Right ventricle myocardium superior (tissue), 1 donor: ENCODE data around the gene FKBP6. TPM values are rescaled to one million over a fixed set of nuclear protein-coding genes. Genes with fewer than 3 reads are reported as not detected.
"Not testable (repeated sequence)": the region's sequence is repeated elsewhere in the genome, so short reads cannot be mapped to it uniquely, and the experiment has no call there.

Source experiments
- ATAC-seq: fragments of 200-7000 bp; cut with Tn5 transposase; one replicate; pipeline ENCODE4 v1.9.1; 2020; ENCODE audit warnings: mild to moderate bottlenecking; ENCODE audit not compliant: poor library complexity
- DNase-seq: peaks from one replicate; pipeline ENCODE4 v3.0.0-alpha.2; 2020
- intact Hi-C: fragments of 100-400 bp; cut with DNase I; formaldehyde crosslinking; loops from one replicate; pipeline ENCODE4 v1.11.2; 2022
- total RNA-seq: library from RNA; stranded (reverse); fragmentation: NEBNext Ultra II Directional; extraction: Animal tissue kit (Norgen Biotek cat#: 25700); gene quantifications from one replicate; pipeline ENCODE4 v1.2.1, GENCODE V29; 2021
- donor health status: DM: no; HTN: yes; CAD: no; lungs with severe emphysema.

Gene FKBP6
- total RNA-seq, 1 donor from 2014 or later, result not detected

- intact Hi-C loops, result no loop called here
- no peak for DNase-seq
- no peak for ATAC-seq
Measured at GRCh38 chr7:73351447-73352167, 23.6 kb downstream of the FKBP6 start.

- ATAC-seq (no peak), DNase-seq (no peak)
- intact Hi-C loops, result no loop called here
Measured at GRCh38 chr7:73352784-73353183, 24.8 kb downstream of the FKBP6 start.

DNA sequence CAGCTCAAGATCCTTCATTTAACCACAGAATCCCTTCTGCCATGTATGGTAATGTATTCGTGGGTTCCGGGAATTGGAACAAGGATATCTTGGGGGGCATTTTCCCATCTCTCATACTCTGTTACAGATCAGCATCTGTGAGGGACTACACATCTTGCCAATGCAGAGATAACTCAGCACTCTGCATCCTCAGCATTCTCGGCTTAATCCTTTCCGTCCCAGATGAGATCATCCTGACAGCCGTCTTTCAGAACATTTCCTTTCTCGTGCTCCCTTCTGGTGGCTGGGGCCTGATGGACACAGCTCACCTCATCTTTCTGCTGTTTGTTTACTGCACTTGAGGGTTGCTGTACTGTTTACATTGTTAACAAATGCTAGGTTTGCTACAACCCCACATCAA, 25.3 kb downstream of the FKBP6 start:
- intact Hi-C loops, result no loop called here
- no peak for ATAC-seq
- DNase-seq, result no peak

GRCh38 chr7:73354196-73354595, 26.2 kb downstream of the FKBP6 start:
- ATAC-seq, result peak; percentile 42
- DNase-seq, result no peak
- intact Hi-C loops, result no loop called here

GRCh38 chr7:73354821-73355220, 26.9 kb downstream of the FKBP6 start:
- ATAC-seq (no peak), DNase-seq (no peak)
- intact Hi-C loops, result no loop called here

- ATAC-seq, result no peak
- DNase-seq, result no peak
- intact Hi-C loops, result no loop called here
Measured at GRCh38 chr7:73356159-73356558, 28.2 kb downstream of the FKBP6 start.

DNA sequence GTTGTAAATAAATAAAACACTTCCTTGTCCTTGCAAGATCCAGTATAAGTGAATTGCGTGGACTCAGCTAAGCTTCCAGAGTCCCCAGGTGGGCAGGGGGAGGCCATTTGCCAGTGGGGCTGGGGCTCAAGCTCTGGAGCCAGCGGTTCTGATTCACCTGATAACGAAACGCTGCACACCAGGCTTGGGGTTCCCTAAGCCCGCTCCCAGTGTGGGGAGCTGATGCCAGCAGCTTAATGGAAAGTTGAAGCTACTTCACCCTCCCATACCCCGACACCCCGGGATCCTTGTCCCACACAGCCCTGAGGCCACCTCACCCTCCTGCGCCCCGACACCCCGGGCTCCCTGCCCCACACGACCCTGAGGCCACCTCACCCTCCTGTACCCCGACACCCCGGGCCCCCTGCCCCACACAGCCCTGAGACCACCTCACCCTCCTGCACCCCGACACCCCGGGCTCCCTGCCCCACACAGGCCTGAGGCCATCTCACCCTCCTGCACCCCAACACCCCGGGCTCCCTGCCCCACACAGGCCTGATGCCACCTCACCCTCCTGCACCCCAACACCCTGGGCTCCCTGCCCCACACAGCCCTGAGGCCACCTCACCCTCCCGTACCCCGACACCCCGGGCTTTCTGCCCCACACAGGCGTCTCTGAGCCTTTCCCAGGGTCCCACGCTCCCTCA, 30.8 kb downstream of the FKBP6 start:
- ATAC-seq (no peak), DNase-seq (no peak)
- intact Hi-C loops, result no loop called here

- intact Hi-C loops, result no loop called here
- no peak for ATAC-seq
- no peak for DNase-seq
Measured at GRCh38 chr7:73359306-73359705, 31.3 kb downstream of the FKBP6 start.

GRCh38 chr7:73359746-73360375, 31.9 kb downstream of the FKBP6 start:
- ATAC-seq (no peak), DNase-seq (no peak)
- intact Hi-C loops, result no loop called here

- intact Hi-C loops, ATAC-seq, DNase-seq: not testable (repeated sequence)
Measured at GRCh38 chr7:73360590-73360989, 32.6 kb downstream of the FKBP6 start.

GRCh38 chr7:73363225-73364005, 35.5 kb downstream of the FKBP6 start:
- no peak for DNase-seq
- intact Hi-C loops, result no loop called here
- ATAC-seq, result no peak

GRCh38 chr7:73364006-73364728, 36.2 kb downstream of the FKBP6 start:
- intact Hi-C loops, result no loop called here

DNA sequence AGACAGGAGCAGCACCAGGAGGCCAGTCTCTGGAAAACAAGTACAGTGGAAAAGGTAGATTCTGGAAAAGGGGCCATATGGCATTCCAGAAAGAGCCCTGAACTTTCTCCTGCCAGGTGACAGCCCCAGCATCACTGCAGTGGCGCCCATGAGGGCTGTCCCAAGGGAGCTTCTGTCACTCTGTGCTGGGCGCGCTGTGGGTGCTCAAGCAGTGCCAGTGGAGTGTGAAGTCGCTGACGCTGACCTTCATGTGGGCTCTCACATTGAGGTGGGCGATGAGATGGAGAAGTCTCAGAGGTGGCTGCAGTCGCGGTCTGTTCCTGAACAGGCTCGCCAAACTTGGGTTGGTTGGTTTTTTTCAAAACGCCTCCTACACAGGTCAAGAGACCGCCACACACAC, 38.2 kb downstream of the FKBP6 start:
- ATAC-seq (no peak), DNase-seq (no peak)
- intact Hi-C loops, result no loop called here

More at GRCh38 chr7:73364006-73364728, 36.2 kb downstream of the FKBP6 start:
- DNase-seq, result peak; percentile 52
- peak; percentile 55 for ATAC-seq

DNA sequence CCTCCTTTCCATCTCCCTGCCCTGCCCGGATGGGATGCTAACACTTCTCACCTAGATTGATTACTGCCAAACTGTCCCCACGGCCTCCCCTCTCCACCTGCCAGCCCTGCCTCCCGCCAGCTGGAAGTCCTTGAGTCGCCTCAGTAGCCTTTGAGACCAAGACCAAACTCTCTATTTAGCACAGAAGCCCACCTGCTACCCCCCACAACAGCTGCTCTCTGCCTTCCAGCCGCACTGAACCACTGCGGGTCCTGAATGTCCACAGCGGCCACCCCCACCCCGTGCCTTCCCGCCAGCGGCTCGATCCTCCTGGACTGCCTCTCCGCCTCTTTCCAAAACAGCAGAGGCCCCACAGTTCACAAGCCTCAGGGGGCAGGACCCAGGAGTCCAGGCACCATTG, 39.0 kb downstream of the FKBP6 start:
- DNase-seq (no peak), ATAC-seq (no peak)
- intact Hi-C loops, result no loop called here

DNA sequence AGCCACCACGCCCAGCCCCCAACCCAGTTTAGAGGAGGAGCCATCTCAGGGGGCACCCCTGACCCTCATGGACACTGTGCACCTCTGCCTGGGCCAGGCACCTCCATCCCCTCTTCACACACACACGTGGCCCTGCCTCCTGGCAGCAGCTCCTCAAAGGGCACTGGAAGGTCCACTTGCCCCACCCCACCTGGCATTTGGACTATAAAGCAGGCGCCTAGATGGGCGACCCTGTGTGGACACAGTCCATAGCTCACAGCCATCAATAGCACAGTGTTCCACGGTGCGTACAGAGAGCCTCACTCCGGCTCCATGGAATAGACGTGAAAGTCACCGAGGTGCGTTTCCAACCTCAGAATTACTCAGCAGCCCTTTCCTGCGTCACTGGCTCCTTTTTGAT, 41.0 kb downstream of the FKBP6 start:
- intact Hi-C loops, result no loop called here
- ATAC-seq, result no peak
- DNase-seq, result no peak

- no peak for DNase-seq
- intact Hi-C loops, result no loop called here
Measured at GRCh38 chr7:73369622-73370021, 41.7 kb downstream of the FKBP6 start.

GRCh38 chr7:73373741-73374140, 45.8 kb downstream of the FKBP6 start:
- DNase-seq, result no peak
- intact Hi-C loops, result no loop called here
- ATAC-seq, result no peak

More at GRCh38 chr7:73369622-73370021, 41.7 kb downstream of the FKBP6 start:
- ATAC-seq, result no peak

DNA sequence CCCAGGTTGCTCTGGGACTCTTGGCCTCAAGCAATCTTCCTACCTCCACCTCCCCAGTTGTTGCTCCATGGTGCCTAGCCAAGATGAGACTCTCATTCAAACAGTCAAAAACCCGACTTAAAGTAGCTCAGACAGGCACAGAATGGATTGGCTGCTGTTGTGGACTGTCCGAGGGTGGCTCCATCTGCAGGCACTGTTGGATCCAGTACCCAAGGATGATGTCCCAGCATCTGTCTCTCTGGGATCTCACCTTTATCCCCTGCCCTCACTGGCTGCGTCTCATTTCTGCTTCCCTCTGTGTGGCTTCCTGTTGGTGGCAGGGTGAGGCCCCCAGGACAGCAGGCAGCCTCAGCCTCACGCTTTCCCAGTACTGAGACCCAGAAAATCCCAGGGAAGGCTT, 48.3 kb downstream of the FKBP6 start:
- ATAC-seq, DNase-seq, intact Hi-C loops: not testable (repeated sequence)
